Ascending aorta (tissue), 2 donors: ENCODE measurements around the gene CCDC177. TPM values are rescaled to one million over a fixed set of nuclear protein-coding genes. Genes with fewer than 3 reads are reported as not detected.

Experiments
- DNase-seq, 2 donors: peaks; one replicate each; pipeline ENCODE4 v3.0.0-alpha.2; 2019; ENCODE audit warnings: low spot score in 2 of 2
- H3K27ac ChIP-seq, 2 donors: fragments of 200-600 bp; sonication (generic); one replicate each; pipeline ENCODE4 v1.5.1; 2016 to 2017; ENCODE audit warnings: mild to moderate bottlenecking in 1 of 2
- H3K27me3 ChIP-seq: fragments of 200-600 bp; sonication (generic); one replicate; pipeline ENCODE4 v1.5.1; 2017
- H3K36me3 ChIP-seq, 2 donors: fragments of 200-600 bp; sonication (generic); one replicate each; pipeline ENCODE4 v1.5.1; 2016
- H3K4me1 ChIP-seq, 2 donors: fragments of 200-600 bp; sonication (generic); one replicate each; pipeline ENCODE4 v1.5.1; 2016 to 2017; ENCODE audit warnings: mild to moderate bottlenecking in 1 of 2
- H3K4me3 ChIP-seq, 2 donors: fragments of 200-600 bp; sonication (generic); one replicate each; pipeline ENCODE4 v1.5.1; 2016 to 2017; ENCODE audit warnings: mild to moderate bottlenecking in 1 of 2
- H3K9me3 ChIP-seq, 2 donors: fragments of 200-600 bp; sonication (generic); one replicate each; pipeline ENCODE4 v1.5.1; 2016
- intact Hi-C: fragments of 100-400 bp; cut with DNase I; formaldehyde crosslinking; loops from one replicate; pipeline ENCODE4 v1.15.1; 2023
- total RNA-seq: library from RNA; depleted of rRNA; stranded (reverse); fragments of >200 nt; gene quantifications from one replicate; pipeline ENCODE4 v1.1.0, GENCODE V29; 2016
- TF ChIP-seq, protein P1 (sequence below), 3 experiments: fragments of 200-600 bp in 2 of 3; fragments of 450-650 bp in 1 of 3; sonication (generic) in 2 of 3; IDR thresholded peaks; one replicate each; pipeline ENCODE4 v1.5.1; 2016 to 2019; ENCODE audit warnings: antibody characterized with exemption in 3 of 3, mild to moderate bottlenecking in 1 of 3, moderate library complexity in 1 of 3

The CCDC177 gene
- total RNA-seq, 1 donor from 2014 or later = not detected

DNA sequence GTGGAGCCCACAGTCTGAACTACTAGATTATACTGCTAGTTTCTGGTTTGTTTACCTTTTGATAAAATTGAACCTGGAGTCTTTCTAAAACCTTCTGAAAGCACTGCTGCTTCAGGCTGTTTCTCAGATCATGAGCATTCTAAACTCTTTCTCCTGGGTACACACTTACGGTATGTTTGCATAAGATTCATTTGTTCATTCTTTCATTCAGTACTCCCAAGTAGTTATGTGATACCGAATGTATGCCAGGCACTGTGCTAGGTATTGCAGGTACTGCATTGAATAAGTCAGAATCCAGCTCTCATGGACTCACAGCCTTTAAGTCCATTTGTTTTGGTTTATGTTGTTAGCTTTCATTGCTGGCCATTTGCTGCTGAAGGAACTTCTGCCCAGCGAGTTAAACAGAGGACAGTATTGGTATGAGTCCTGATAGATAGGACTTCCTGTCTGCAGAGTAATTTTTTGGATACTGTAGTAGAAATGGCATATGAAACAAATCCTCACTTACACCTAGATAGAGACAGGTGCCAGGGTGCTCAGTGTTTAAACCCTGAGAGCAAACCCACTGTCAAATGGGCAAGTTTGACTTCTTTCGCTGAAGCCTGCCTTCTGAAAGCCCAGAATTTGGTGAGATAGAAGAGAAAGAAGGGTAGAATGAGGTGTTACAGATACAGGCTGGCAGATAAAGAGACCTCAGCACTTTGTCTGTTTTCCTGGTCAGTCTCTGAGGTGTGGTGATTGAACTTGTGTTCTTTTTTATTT is 38.8 kb upstream of the CCDC177 start:
- Histone ChIP-seq H3K27me3 (no peaks in the 10 kb centered on the region), H3K36me3 (no peaks in the 10 kb centered on the region), H3K4me1 (peaks cover 31 to 57% of the 10 kb centered on the region in 2 donors), H3K9me3 (no peaks in the 10 kb centered on the region), H3K27ac (peak overlapping the region; percentile 97 to 99), H3K4me3 (peak overlapping the region; percentile 71 to 98)
- intact Hi-C loops = loop anchor here (1.0 to 10.0 kb wide), 3 partner anchors 36 to 1989 kb away; no protein-coding TSS in a partner anchor
- TF ChIP-seq, protein P1, sequence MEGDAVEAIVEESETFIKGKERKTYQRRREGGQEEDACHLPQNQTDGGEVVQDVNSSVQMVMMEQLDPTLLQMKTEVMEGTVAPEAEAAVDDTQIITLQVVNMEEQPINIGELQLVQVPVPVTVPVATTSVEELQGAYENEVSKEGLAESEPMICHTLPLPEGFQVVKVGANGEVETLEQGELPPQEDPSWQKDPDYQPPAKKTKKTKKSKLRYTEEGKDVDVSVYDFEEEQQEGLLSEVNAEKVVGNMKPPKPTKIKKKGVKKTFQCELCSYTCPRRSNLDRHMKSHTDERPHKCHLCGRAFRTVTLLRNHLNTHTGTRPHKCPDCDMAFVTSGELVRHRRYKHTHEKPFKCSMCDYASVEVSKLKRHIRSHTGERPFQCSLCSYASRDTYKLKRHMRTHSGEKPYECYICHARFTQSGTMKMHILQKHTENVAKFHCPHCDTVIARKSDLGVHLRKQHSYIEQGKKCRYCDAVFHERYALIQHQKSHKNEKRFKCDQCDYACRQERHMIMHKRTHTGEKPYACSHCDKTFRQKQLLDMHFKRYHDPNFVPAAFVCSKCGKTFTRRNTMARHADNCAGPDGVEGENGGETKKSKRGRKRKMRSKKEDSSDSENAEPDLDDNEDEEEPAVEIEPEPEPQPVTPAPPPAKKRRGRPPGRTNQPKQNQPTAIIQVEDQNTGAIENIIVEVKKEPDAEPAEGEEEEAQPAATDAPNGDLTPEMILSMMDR (IDR thresholded peaks at IDR 0.05) = no peak
- DNase-seq = no peak

DNA sequence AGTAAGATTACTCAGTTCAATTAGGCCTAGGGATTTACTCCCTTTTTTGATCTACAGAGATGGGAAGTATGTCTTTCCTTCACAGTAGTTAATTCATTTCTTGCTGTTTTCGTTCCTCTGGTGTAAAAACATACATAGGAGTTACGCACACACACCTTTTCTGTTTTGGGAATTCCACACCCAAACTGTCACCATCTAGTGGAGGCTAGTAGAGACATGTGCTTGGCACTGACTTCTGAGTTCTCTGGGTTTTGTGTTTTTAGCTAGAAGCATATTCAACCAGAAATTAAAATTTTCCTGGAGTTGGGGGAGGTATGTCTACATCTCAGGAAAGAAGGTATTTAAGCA is 38.1 kb upstream of the CCDC177 start:
- DNase-seq = no peak
- TF ChIP-seq, protein P1 (IDR thresholded peaks at IDR 0.05) = peak in 1 of 3 experiments; percentile 16
- no peaks in the 10 kb centered on the region for H3K27me3 ChIP-seq
- H3K27ac ChIP-seq = peak overlapping the region; percentile 97 to 99
- H3K4me3 ChIP-seq = peak overlapping the region; percentile 71 to 98
- H3K9me3 ChIP-seq = no peaks in the 10 kb centered on the region
- H3K36me3 ChIP-seq = no peaks in the 10 kb centered on the region
- intact Hi-C loops = loop anchor here (1.0 to 10.0 kb wide), 3 partner anchors 37 to 1988 kb away; no protein-coding TSS in a partner anchor
- H3K4me1 ChIP-seq = peaks cover 23 to 50% of the 10 kb centered on the region in 2 donors

- Histone ChIP-seq H3K4me1 (peaks cover 20 to 44% of the 10 kb centered on the region in 2 donors), H3K36me3 (no peaks in the 10 kb centered on the region), H3K27me3 (no peaks in the 10 kb centered on the region), H3K4me3 (peak overlapping the region; percentile 71 to 98), H3K27ac (peak overlapping the region; percentile 97 to 99), H3K9me3 (no peaks in the 10 kb centered on the region)
- DNase-seq = no peak
- intact Hi-C loops = loop anchor here (2.0 to 10.0 kb wide), 2 partner anchors 55 to 1987 kb away; no protein-coding TSS in a partner anchor
- TF ChIP-seq, protein P1 (IDR thresholded peaks at IDR 0.05) = peak in 1 of 3 experiments; percentile 19
These were observed 37.5 kb upstream of the CCDC177 start for GRCh38 chr14:69612014-69612782.

GRCh38 chr14:69611172-69612013 is 36.7 kb upstream of the CCDC177 start, which contains the start of gene SUSD6:
SUSD6 (plus strand) TSS chr14:69611596; CDS start chr14:69658593, 46,997 bp downstream.
- Histone ChIP-seq H3K36me3 (no peaks in the 10 kb centered on the region), H3K27me3 (no peaks in the 10 kb centered on the region), H3K4me1 (peaks cover 17 to 36% of the 10 kb centered on the region in 2 donors), H3K27ac (peak within 1 kb of the TSS; percentile 97 to 99), H3K4me3 (peak within 1 kb of the TSS; percentile 71 to 98), H3K9me3 (no peaks in the 10 kb centered on the region)
- intact Hi-C loops = loop anchor here (2.0 to 10.0 kb wide), 3 partner anchors 55 to 1987 kb away; partner anchors contain the start of gene SRSF5
- peak; percentile 75 to 96 for DNase-seq
- TF ChIP-seq, protein P1 (IDR thresholded peaks at IDR 0.05) = no peak

DNA sequence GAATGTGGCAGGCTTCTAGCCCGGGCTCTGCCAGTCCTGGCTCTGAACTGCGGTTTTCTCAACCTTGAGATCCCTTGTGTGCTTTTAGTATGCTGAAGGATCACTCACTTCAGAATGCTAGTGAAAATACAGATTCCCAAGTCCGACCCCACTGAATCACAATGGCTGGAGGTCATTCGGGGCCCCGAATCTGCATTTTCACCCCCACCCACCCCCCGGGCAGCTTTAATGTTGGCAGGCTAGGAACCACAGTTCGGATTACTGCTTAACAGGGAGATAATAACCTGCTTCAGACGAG is 36.2 kb upstream of the CCDC177 start:
- Histone ChIP-seq H3K4me3 (peak overlapping the region; percentile 50 to 98), H3K9me3 (no peaks in the 10 kb centered on the region), H3K36me3 (no peaks in the 10 kb centered on the region), H3K4me1 (peaks cover 11 to 30% of the 10 kb centered on the region in 2 donors), H3K27ac (peak overlapping the region; percentile 74 to 75), H3K27me3 (no peaks in the 10 kb centered on the region)
- intact Hi-C loops = loop anchor here (2.0 to 10.0 kb wide), 2 partner anchors 156 to 1986 kb away; partner anchors contain the start of gene SRSF5
- TF ChIP-seq, protein P1 (IDR thresholded peaks at IDR 0.05) = no peak
- DNase-seq = no peak
